Fibroblast of lung (primary cell): ENCODE data around the gene METTL26.

Experiments
- EZH2 ChIP-seq: IDR thresholded peaks from 2 replicates; pipeline ENCODE4 v1.5.1; 2012; ENCODE audit warnings: low read length, control low read depth, mild to moderate bottlenecking; ENCODE audit errors: missing control alignments
- TF ChIP-seq, protein P1 (sequence below), 2 donors: IDR thresholded peaks in 1 of 2; conservative IDR thresholded peaks in 1 of 2; 1 replicate in 1 of 2; 2 replicates in 1 of 2; pipeline ENCODE4 v1.5.1; 2011 to 2012; ENCODE audit warnings: low read length in 2 of 2, control low read depth in 1 of 2, inconsistent platforms in 1 of 2, low read depth in 1 of 2, mild to moderate bottlenecking in 1 of 2

DNA sequence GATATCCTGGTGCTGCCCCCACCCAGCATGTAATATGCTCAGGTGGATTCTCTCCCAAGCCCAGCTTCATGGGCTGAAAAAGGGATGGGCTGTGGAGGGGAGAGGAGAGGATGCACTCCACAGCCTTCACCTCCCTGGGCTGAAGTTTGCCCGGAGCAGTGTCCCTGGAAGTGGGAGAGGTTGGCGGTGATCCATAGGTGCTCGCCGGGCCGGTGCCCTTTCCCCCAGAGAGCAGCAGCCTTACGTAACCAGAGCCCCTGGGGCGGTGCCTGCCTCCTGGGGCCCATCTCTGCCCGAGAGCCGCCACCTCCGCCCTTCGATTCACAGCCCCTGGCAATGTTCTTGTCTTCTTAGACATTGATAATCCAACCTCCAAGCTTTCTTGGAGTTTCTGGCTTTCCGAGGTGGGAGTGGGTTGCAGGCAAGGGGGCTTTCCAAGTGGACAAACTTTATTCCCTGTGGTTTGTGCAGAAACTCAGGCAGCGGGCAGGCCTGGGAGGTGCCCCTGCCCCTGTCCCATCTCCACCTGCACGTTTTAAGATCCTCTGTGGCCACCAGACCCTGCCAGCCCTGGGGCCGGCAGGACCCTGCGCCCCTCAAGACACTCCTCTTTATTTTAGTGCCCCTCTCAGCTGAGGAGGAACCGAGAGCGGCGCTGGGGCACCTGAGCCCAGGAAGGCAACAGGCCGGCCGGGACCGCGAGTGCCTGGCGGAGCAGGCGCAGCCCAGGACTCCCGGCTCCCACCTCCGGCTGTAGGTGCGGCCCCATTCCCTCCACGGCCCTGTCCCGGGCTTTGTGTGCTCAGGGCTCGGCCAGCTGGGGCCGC, 10.0 kb upstream of the METTL26 start:
- TF ChIP-seq, protein P1, sequence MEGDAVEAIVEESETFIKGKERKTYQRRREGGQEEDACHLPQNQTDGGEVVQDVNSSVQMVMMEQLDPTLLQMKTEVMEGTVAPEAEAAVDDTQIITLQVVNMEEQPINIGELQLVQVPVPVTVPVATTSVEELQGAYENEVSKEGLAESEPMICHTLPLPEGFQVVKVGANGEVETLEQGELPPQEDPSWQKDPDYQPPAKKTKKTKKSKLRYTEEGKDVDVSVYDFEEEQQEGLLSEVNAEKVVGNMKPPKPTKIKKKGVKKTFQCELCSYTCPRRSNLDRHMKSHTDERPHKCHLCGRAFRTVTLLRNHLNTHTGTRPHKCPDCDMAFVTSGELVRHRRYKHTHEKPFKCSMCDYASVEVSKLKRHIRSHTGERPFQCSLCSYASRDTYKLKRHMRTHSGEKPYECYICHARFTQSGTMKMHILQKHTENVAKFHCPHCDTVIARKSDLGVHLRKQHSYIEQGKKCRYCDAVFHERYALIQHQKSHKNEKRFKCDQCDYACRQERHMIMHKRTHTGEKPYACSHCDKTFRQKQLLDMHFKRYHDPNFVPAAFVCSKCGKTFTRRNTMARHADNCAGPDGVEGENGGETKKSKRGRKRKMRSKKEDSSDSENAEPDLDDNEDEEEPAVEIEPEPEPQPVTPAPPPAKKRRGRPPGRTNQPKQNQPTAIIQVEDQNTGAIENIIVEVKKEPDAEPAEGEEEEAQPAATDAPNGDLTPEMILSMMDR (conservative IDR thresholded peaks at IDR 0.05 in 1 of 2, IDR thresholded peaks at IDR 0.05 in 1 of 2; ENCODE audit: low read depth in 1 of 2, low read length in 2 of 2): no peak
- no peak for TF ChIP-seq EZH2
